Fibroblast of skin of back (primary cell): Measurements from ENCODE around the gene PPP1R12C.

Source experiments
- DNase-seq: peaks from one replicate; pipeline ENCODE4 v3.0.0-alpha.2; 2013

The PPP1R12C gene

DNA sequence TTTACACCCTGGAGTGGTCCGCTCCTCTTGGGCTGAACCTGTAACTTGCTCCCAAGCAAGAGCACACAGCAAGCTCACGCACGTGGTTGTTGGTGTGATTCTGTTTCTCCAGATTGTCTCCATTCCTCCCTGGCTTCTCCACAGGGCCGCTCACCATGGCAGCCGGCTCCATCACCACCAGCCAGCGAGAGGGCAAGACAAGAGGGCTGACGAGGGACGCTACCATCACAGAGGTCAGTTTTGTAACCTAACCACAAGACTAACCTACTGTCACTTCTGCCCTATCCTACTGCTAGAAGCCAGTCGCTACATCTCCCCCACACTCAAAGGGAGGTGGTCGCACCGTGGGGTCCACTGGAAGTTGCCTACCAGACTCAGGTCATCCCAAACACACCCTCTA lies 74.7 kb downstream of the PPP1R12C start:
- no peak for DNase-seq

GRCh38 chr19:55042344-55042678 lies 75.1 kb downstream of the PPP1R12C start:
- no peak for DNase-seq

- no peak for DNase-seq
Measured at GRCh38 chr19:55041627-55042343, 75.7 kb downstream of the PPP1R12C start.

GRCh38 chr19:55041244-55041626 lies 76.2 kb downstream of the PPP1R12C start:
- DNase-seq, result no peak
